NCI-H2171 treated with DMSO at 0.1 percent for 48 hours (cell line): Measurements from ENCODE around the gene ZMPSTE24.
"Not testable (repeated sequence)": the region's sequence is repeated elsewhere in the genome, so short reads cannot be mapped to it uniquely, and the experiment has no call there.

Source experiments
- DNase-seq: peaks from one replicate; lab custom pipeline; 2025; lab: John Stamatoyannopoulos, UW

The ZMPSTE24 gene

DNA sequence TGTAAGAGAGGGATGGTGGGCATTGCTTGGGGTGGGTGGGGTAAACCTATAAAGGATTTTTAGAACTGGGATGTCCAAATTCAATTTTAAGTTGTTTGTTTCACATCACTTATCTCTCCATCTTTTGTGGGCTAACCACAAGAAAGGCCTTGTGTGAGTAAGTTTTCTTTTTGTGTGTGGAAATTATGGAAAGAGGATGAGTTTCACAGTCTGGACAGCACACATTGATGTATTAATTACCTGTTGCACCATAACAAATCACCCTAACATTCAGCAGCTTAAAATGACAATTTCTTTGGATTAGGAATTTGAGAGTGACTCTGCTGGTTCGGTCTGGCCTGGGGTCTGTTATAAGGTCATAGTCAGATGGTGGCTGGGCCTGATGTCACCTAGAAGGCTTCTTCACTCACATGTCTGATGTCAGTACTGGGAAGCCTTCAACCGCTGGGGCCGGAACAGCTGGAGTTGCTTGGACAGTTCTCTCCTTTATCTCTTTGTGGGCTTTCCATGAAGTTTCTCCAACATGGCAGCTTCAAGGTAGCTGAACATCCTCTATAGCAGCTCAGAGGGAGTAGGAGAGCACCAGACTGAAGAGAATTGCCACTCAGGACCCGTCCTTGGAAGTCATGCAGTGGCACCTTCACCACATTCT is 61.1 kb downstream of the ZMPSTE24 start:
- no peak for DNase-seq

DNA sequence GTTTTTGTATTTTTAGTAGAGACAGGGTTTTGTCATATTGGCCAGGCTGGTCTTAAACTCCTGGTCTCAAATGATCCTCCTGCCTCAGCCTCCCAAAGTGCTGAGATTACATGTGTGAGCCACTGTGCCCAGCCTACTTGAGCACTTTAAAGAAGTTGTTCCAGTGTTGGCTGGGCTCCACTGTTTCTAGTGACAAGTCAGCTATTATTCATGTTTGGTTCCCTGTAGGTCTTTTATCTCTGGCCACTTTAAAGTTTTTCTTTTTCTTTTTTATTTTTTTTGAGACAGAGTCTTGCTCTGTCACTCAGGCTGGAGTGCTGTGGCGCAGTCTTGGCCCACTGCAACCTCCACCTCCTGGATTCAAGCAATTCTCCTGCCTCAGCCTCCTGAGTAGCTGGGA is 73.4 kb downstream of the ZMPSTE24 start:
- DNase-seq = not testable (repeated sequence)

DNA sequence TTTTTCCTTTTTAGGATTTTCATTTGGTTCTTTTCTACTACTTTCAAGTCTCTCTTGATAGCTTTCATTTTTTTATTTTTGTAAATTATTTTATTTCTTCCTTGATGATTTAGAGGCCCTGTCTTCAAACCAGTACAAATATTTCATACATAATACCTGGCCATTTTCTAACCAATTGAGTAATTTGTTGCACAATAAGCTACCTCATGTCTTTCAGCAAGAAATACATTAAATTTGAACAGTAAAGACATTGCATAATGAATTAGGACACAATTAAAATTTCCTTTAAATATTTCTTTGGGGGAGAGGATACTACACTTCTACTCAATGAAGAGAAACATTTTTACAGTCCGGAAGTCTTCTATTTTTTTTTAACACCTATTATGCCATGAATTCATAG is 74.7 kb downstream of the ZMPSTE24 start:
- no peak for DNase-seq

DNA sequence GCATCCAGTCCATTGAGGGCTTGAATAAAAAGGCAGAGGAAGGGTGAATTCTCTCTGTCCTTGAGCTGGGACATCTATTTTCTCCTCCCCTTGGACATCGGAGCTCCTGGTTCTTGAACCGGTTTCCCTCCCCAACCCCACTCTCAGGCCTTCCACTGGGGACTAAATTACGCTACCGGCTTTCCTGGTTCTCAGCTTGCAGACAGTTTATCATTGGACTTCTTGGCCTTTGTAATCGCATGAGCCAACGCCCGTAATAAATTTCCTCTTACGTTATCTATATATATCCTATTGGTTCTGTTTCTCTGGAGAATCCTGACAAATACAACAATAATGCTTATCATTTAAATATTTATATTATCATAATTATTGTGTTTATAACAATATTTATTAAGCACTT is 79.4 kb downstream of the ZMPSTE24 start:
- DNase-seq = no peak

DNA sequence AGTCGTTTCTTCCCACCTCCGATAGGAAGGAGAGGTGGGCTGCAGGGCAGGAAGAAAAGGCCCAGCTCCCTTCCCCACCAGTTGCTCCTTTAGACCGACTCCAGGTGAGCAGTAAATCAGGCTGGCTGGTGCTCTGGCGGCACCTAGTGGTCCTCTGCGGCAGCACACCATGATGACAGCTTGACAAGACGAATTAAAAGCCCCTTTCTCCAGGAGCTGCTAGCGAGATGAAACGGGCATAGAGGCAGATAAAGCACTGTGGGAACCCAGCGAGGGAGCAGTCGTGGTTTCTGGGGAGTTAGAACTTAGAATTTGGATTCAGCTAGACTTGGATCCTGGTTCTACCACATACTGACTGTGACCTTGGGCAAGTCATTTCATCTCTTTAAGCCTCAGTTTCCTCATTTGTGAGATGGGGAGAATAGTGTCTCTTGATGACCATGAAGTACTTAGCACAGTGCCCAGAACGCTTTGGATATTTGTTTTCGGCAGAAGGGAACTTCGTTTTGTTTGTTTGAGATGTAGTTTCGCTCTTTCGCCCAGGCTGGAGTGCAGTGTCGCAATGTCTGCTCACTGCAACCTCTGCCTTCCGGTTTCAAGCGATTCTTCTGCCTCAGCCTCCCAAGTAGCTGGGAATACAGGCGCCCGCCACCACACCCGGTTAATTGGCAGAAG is 80.8 kb downstream of the ZMPSTE24 start:
- peak; percentile 72 for DNase-seq

DNA sequence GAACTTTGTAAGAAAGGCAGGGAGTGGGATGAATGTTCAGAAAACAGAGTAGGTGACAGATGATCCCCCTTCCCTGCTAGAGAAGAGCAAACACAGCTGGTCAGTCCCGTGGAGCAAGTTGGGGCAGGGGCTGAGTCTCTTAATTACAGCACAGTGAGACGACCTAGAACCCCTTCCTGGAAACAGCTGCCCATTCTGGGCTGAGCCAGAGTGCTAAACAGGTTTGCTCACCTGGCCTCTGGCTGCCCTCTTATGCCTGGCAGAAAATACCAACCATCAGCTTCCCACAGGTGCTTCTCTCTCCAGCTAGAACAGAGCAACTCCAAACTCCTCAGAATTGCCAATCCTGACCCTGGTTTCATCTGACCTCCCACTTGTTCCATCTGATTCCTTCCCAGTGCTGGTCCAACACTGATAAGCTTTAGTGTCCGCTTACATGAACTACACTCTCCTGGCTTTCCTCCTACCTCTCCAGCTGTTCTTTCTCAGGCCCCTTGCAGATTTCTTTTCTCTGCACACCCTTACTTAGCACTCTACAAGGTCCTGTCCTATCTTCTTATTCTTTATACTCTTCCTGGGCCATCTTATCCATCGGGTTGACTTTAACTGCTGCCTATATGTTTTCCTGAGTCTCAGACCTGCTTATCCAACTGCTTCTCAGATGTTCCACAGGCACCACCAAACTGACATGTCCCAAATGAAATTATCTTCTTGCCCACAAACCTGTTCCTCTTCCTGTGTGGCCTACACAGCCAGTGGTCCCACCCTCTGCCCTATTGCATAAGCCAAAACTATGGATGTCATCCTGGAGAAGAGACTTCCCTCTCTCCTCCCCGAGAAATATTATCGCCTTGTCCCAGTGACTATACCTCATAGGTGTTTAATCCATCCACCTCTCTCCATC is 81.6 kb downstream of the ZMPSTE24 start:
- DNase-seq = peak; percentile 53

DNA sequence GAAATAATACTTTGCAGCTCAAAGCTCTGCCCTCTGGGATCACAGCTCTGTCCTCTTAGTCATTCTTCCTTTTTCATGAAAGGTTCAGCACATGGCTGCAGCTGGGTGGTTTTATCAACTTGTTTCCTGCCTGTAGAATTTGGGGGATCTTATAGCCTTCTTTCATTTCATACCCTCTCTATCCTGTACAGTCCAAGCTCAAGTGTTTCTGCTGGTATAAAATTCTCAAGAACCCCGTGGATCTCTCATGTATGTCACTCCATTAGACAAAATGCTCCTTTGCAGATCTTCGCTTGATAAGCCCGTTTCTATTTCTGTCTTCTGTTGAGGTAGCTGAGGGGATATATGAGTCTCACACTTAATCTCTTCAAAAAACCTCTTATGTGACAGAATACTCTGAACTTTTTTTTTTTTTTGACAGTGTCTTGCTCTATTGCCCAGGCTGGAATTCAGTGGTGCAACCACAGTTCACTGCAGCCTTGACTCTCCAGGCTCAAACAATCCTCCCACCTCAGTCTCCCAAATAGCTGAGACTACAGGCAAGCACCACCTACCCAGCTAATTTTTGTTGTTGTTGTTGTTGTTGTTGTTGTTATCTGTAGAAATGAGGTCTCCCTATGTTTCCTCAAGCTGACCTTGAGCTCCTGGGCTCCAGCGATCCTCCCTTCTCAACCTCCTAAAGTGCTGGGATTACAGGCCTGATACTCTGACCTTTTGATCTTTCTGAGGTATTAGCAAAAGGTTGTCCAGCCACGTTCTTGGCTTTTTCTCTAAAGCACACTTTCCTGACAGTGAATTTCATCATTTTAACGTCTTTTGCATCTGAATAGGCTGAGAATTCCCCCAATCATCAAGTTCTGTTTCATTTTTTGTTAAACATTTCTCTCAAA is 83.7 kb downstream of the ZMPSTE24 start:
- DNase-seq = no peak

DNA sequence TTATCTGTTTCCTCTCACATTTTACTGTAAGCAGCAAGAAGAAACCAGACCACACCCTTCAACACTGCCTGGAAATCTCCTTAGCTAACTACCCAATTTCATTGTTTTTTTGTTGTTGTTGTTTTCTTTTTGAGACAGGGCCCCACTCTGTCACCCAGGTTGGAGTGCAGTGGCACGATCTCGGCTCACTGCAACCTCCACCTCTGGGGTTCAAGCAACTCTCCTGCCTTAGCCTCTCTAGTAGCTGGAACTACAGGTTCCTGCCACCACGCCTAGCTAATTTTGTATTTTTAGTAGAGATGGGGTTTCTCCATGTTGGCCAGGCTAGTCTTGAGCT is 84.3 kb downstream of the ZMPSTE24 start:
- not testable (repeated sequence) for DNase-seq
